GM12865 (cell line): ENCODE measurements around the gene CDH4.

Source experiments
- DNase-seq: peaks from one replicate; pipeline ENCODE4 v3.0.0; 2010; ENCODE audit warnings: low read depth
- H3K4me3 ChIP-seq: 2 replicates; pipeline ENCODE4 v1.5.1; 2011; ENCODE audit warnings: mild to moderate bottlenecking, low read depth, low read length, control low read depth
- TF ChIP-seq, protein P1 (sequence below): IDR thresholded peaks from 2 replicates; pipeline ENCODE4 v1.5.1; 2011; ENCODE audit warnings: low read length, control low read depth, low read depth, inconsistent platforms; ENCODE audit not compliant: insufficient read depth; ENCODE audit errors: missing control alignments

The CDH4 gene

DNA sequence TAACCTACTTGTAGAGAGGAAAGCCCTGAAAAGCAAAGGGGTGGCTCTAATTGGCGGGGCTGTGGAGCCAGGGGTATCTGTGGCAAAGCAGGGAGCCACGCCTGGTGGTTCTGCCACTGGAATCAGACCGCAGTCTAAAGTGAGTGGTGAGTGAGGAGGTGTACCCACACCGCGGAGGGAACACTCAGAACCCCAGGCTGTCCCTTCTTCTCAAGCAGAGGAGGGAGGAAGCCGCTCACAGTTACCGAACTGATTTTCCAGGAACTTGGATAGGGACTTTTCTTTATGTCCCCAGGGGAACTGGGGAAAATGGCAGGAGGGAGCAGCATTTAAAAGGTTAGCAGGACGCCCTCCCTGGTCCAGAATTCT lies 526.4 kb downstream of the CDH4 start:
- no peak for DNase-seq
- TF ChIP-seq, protein P1, sequence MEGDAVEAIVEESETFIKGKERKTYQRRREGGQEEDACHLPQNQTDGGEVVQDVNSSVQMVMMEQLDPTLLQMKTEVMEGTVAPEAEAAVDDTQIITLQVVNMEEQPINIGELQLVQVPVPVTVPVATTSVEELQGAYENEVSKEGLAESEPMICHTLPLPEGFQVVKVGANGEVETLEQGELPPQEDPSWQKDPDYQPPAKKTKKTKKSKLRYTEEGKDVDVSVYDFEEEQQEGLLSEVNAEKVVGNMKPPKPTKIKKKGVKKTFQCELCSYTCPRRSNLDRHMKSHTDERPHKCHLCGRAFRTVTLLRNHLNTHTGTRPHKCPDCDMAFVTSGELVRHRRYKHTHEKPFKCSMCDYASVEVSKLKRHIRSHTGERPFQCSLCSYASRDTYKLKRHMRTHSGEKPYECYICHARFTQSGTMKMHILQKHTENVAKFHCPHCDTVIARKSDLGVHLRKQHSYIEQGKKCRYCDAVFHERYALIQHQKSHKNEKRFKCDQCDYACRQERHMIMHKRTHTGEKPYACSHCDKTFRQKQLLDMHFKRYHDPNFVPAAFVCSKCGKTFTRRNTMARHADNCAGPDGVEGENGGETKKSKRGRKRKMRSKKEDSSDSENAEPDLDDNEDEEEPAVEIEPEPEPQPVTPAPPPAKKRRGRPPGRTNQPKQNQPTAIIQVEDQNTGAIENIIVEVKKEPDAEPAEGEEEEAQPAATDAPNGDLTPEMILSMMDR = no peak
- H3K4me3 ChIP-seq = no peak overlapping the region

DNA sequence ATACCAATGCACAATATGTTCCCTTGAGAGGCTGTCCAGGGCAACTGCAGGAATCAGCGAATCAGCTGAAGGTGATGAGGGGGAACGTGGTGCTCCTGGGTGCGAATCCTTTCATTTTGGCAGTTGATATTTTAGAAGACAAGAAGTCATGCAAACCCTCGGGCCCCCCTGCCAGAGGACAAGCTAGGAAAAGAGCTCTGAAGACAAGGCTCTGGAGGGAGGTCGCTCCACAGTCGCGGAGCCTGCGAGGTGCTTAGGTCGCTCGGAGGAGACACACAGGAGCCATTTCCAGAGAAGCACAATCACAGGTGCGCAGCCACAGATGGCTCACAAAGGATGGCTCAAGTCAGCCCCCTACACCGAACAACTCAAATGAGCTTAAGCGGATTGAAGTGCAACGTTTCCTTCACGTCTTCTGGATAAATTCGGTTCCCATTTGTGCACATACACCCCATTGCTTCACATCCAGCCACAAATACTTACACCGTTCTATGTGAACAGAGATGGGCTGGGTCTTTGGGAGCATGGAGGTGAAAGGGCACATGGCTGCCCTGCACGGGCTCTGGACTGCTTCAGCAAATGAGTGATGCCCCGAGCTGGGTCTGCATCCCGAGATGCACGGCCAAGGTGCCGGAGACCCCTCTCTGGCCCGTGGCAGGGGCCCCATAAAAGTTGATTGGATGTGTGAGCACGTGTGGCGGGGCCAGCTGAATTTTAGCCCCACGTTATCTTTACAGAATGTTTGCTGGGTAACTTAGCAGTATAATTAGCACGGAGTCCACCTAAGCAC lies 527.3 kb downstream of the CDH4 start:
- no peak overlapping the region for H3K4me3 ChIP-seq
- TF ChIP-seq, protein P1 = no peak
- DNase-seq = no peak

DNA sequence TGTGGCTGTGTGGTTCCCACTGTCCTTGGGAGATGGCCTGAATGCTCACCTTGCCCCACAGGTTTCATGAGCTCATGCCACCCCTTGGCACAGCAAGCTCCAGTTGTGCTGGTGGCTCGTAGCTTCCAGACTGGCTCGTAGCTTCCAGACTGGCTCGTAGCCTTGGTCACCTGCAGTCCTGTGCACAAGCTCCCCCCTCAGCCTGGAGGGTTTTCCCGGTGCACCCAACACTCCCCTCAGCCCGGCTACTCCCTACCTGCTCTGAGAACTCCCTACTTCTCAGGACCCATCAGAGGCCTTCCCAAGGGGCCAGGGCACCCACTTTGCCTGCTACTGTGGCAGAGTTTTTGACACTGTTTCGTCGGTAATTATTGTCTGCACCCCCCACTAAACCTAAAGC lies 528.0 kb downstream of the CDH4 start:
- TF ChIP-seq, protein P1 = no peak
- DNase-seq = no peak
- H3K4me3 ChIP-seq = no peak overlapping the region

DNA sequence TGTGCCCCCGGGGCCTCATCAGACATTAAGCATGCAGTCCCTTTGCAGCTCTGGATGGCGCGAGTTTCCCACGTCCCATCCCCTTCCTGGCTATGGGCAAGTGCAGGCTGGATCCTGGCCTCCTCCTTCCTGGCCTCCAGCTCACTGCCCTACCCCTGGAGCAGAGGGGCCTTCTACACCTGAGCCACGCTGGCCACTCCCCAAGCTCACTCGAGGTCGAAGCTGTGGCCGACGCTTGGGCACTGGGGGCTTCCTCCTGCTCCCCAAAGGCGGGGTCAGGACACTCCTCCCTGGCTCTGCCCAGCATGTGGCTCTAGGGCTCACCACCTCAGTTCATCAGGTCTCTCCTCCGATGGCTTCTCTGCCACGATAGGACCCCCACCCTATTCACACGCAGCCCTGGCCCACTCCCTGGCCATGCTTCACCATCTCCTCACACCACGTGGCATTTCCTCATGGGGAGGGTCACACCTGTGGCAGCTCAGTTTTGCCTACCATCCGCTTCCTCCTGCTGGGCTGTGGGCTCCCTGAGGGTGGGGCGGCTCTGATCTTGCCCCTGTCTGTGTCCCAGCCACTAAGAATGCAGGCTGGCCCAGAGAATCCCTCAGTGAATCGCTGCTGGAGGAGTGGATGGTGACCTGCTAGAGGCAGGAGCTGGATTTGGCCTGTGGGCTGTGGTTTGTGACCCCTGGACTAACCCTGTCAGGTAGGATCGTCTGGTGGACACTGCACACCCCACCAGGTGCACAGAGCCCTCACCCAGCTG lies 532.9 kb downstream of the CDH4 start:
- no peak overlapping the region for H3K4me3 ChIP-seq
- no peak for DNase-seq
- TF ChIP-seq, protein P1 = no peak

DNA sequence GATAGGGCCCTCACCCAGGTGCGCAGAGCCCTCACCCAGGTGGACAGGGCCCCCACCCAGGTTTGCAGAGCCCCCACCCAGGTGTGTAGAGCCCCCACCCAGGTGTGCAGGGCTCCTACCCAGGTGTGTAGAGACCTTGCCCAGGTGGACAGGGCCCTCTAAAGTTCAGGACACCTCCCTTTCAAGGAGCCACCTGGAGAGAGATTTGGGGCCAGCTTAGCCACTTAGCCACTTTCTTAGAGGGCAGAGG lies 533.4 kb downstream of the CDH4 start:
- no peak for DNase-seq
- no peak overlapping the region for H3K4me3 ChIP-seq
- TF ChIP-seq, protein P1 = no peak

DNA sequence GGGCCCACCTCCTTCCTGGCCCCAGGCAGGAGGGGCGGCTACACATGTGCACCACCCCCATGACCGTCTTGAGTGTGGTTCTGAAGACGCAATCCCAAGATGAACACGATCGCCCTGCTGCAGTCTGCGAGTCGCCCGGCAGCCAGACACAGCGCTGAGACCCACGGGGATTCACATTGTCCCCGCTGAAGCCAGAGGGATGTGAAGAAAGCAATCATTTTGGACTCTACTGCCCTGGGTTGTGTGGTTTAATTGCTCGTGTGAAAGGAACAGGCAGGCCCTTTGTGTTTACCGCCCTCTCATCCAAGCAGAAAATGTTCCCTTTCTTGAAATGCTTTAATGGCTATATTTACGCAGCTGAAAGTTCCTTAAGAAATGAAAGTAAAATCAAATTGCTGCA lies 534.2 kb downstream of the CDH4 start:
- DNase-seq = no peak

More for the DNA sequence above, 534.2 kb downstream of the CDH4 start:
- TF ChIP-seq, protein P1 = no peak
- no peak overlapping the region for H3K4me3 ChIP-seq
